HepG2 (cell line): Measurements from ENCODE around the gene FNIP2. TPM values are rescaled to one million over a fixed set of nuclear protein-coding genes. Genes with fewer than 3 reads are reported as not detected.

ENCODE experiments used
- ATRX ChIP-seq: sonication (generic); formaldehyde crosslinking; IDR thresholded peaks from 2 replicates; pipeline ENCODE4 v1.4.0; 2020; ENCODE audit warnings: missing genetic modification reagents, borderline replicate concordance
- BCLAF1 ChIP-seq: fragments of 450-650 bp; IDR thresholded peaks from 2 replicates; pipeline ENCODE4 v1.6.1; 2017; ENCODE audit warnings: mild to moderate bottlenecking
- CEBPG ChIP-seq: IDR thresholded peaks from 2 replicates; pipeline ENCODE4 v1.6.1; 2016
- DPF2 ChIP-seq: sonication (generic); formaldehyde crosslinking; IDR thresholded peaks from 2 replicates; pipeline ENCODE4 v1.4.0; 2020; ENCODE audit warnings: mild to moderate bottlenecking, low read depth, missing genetic modification reagents, borderline replicate concordance
- HOXA7 ChIP-seq: sonication (generic); formaldehyde crosslinking; IDR thresholded peaks from 2 replicates; pipeline ENCODE4 v1.8.1; 2022; ENCODE audit warnings: mild to moderate bottlenecking, missing genetic modification reagents, moderate library complexity
- LCORL ChIP-seq, 2 experiments: fragments of 450-650 bp in 1 of 2; sonication (generic) in 1 of 2; formaldehyde crosslinking in 1 of 2; IDR thresholded peaks; 2 replicates each; pipeline versions ENCODE4 v1.5.0 to v1.6.1; 2017 to 2020; ENCODE audit warnings: antibody characterized with exemption in 1 of 2, missing genetic modification reagents in 1 of 2
- TBX2 ChIP-seq: sonication (generic); formaldehyde crosslinking; IDR thresholded peaks from 2 replicates; pipeline ENCODE4 v1.5.0; 2020; ENCODE audit warnings: missing genetic modification reagents, mild to moderate bottlenecking, borderline replicate concordance
- ZBTB42 ChIP-seq: sonication (generic); formaldehyde crosslinking; IDR thresholded peaks from 2 replicates; pipeline ENCODE4 v1.5.0; 2020; ENCODE audit warnings: mild to moderate bottlenecking, missing genetic modification reagents
- ZNF20 ChIP-seq: sonication (generic); formaldehyde crosslinking; IDR thresholded peaks from 2 replicates; pipeline ENCODE4 v1.4.0; 2020; ENCODE audit warnings: mild to moderate bottlenecking, moderate library complexity, missing genetic modification reagents
- ZNF24 ChIP-seq: fragments of 450-650 bp; IDR thresholded peaks from 2 replicates; pipeline ENCODE4 v1.6.1; 2017; ENCODE audit warnings: antibody characterized with exemption, mild to moderate bottlenecking
- ZNF256 ChIP-seq: sonication (generic); formaldehyde crosslinking; conservative IDR thresholded peaks from 2 replicates; pipeline ENCODE4 v1.4.0; 2020; ENCODE audit warnings: missing genetic modification reagents
- ZNF260 ChIP-seq: sonication (generic); formaldehyde crosslinking; IDR thresholded peaks from 2 replicates; pipeline ENCODE4 v1.4.0; 2020; ENCODE audit warnings: missing genetic modification reagents, low read depth, mild to moderate bottlenecking, borderline replicate concordance
- ZNF652 ChIP-seq: IDR thresholded peaks from 2 replicates; pipeline ENCODE4 v1.6.1; 2016; ENCODE audit warnings: low read depth, borderline replicate concordance
- polyA plus RNA-seq, 8 experiments: library from polyadenylated mRNA; depleted of rRNA in 3 of 8; stranded (reverse) in 7 of 8; unstranded in 1 of 8; fragments of >200 nt; fragmentation: Illumina TruSeq in 4 of 8; extraction: Trizol in 4 of 8; gene quantifications; 2 replicates each; pipeline versions ENCODE4 v1.2.1 to v1.2.3, GENCODE V29; 2011 to 2016; ENCODE audit warnings: low read depth in 4 of 8, missing spikeins in 1 of 8, mixed read lengths in 1 of 8; ENCODE audit not compliant: insufficient read depth in 1 of 8
- total RNA-seq, 5 experiments: library from RNA; depleted of rRNA; stranded (reverse); fragments of >200 nt; fragmentation: Illumina TruSeq; extraction: Trizol; gene quantifications; 2 replicates each; pipeline ENCODE4 v1.2.3, GENCODE V29; 2016; ENCODE audit warnings: low read depth in 1 of 5
- TF ChIP-seq, protein P1 (sequence below): sonication (generic); formaldehyde crosslinking; IDR thresholded peaks from 2 replicates; pipeline ENCODE4 v1.9.0; 2021; ENCODE audit warnings: mild to moderate bottlenecking, missing genetic modification reagents
- TF ChIP-seq, protein P2 (sequence below): IDR thresholded peaks from 2 replicates; pipeline ENCODE4 v1.6.1; 2016; ENCODE audit warnings: mild to moderate bottlenecking
- TF ChIP-seq, protein P3 (sequence below): sonication (generic); formaldehyde crosslinking; IDR thresholded peaks from 2 replicates; pipeline ENCODE4 v1.5.0; 2020; ENCODE audit warnings: missing genetic modification reagents
- TF ChIP-seq, protein P4 (sequence below): IDR thresholded peaks from 2 replicates; pipeline ENCODE4 v1.6.1; 2016; ENCODE audit warnings: low read depth

The FNIP2 gene
- total and polyA plus RNA-seq, 2 of the 13 experiments (the other 11 are each of a cell fraction or from before 2014, with no cell fraction given): 15.5 to 21.0 TPM

DNA sequence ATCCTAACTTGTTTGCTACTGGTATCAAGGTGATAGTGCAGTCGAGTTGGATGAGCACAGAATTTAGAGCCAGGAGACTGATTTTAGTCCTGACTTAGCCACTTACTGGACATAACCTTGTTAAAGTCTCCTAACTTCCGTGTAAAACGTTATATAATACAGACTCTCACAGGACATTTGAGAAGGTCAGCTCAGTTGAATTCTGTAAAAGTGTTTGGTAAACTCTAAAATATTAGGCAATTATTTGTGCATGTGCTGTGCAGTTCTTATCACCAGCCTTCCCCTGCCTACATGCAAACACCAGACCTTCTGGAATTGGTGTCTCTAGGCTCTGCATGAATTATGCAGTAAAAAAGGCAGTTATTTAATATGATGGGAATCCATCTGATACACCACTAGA is 45.4 kb downstream of the FNIP2 start (continued):
- TF ChIP-seq ZNF260 (CRISPR knock-in tag) (no peak), LCORL (IDR thresholded peaks at IDR 0.05) (no peak), LCORL (CRISPR knock-in tag; IDR thresholded peaks at IDR 0.05) (no peak), DPF2 (CRISPR knock-in tag) (no peak), CEBPG (CRISPR knock-in tag) (peak; percentile 66), ZNF20 (no peak), ZNF652 (CRISPR knock-in tag) (no peak), HOXA7 (CRISPR knock-in tag) (no peak), ZBTB42 (no peak), TBX2 (CRISPR knock-in tag) (no peak; the same call in 1 of the 2 replicates), ZNF256 (CRISPR knock-in tag) (no peak), ATRX (CRISPR knock-in tag) (no peak), BCLAF1 (no peak), ZNF24 (no peak)
- TF ChIP-seq, protein P1, sequence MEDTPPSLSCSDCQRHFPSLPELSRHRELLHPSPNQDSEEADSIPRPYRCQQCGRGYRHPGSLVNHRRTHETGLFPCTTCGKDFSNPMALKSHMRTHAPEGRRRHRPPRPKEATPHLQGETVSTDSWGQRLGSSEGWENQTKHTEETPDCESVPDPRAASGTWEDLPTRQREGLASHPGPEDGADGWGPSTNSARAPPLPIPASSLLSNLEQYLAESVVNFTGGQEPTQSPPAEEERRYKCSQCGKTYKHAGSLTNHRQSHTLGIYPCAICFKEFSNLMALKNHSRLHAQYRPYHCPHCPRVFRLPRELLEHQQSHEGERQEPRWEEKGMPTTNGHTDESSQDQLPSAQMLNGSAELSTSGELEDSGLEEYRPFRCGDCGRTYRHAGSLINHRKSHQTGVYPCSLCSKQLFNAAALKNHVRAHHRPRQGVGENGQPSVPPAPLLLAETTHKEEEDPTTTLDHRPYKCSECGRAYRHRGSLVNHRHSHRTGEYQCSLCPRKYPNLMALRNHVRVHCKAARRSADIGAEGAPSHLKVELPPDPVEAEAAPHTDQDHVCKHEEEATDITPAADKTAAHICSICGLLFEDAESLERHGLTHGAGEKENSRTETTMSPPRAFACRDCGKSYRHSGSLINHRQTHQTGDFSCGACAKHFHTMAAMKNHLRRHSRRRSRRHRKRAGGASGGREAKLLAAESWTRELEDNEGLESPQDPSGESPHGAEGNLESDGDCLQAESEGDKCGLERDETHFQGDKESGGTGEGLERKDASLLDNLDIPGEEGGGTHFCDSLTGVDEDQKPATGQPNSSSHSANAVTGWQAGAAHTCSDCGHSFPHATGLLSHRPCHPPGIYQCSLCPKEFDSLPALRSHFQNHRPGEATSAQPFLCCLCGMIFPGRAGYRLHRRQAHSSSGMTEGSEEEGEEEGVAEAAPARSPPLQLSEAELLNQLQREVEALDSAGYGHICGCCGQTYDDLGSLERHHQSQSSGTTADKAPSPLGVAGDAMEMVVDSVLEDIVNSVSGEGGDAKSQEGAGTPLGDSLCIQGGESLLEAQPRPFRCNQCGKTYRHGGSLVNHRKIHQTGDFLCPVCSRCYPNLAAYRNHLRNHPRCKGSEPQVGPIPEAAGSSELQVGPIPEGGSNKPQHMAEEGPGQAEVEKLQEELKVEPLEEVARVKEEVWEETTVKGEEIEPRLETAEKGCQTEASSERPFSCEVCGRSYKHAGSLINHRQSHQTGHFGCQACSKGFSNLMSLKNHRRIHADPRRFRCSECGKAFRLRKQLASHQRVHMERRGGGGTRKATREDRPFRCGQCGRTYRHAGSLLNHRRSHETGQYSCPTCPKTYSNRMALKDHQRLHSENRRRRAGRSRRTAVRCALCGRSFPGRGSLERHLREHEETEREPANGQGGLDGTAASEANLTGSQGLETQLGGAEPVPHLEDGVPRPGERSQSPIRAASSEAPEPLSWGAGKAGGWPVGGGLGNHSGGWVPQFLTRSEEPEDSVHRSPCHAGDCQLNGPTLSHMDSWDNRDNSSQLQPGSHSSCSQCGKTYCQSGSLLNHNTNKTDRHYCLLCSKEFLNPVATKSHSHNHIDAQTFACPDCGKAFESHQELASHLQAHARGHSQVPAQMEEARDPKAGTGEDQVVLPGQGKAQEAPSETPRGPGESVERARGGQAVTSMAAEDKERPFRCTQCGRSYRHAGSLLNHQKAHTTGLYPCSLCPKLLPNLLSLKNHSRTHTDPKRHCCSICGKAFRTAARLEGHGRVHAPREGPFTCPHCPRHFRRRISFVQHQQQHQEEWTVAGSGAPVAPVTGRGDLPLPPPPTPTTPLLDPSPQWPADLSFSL (CRISPR knock-in tag): 0 out of 2 replicates have a peak, but pooled peaks have one; percentile 42
- TF ChIP-seq, protein P2, sequence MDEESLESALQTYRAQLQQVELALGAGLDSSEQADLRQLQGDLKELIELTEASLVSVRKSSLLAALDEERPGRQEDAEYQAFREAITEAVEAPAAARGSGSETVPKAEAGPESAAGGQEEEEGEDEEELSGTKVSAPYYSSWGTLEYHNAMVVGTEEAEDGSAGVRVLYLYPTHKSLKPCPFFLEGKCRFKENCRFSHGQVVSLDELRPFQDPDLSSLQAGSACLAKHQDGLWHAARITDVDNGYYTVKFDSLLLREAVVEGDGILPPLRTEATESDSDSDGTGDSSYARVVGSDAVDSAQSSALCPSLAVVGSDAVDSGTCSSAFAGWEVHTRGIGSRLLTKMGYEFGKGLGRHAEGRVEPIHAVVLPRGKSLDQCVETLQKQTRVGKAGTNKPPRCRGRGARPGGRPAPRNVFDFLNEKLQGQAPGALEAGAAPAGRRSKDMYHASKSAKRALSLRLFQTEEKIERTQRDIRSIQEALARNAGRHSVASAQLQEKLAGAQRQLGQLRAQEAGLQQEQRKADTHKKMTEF: peak; percentile 46; the same call in 1 of the 2 replicates
- TF ChIP-seq, protein P3, sequence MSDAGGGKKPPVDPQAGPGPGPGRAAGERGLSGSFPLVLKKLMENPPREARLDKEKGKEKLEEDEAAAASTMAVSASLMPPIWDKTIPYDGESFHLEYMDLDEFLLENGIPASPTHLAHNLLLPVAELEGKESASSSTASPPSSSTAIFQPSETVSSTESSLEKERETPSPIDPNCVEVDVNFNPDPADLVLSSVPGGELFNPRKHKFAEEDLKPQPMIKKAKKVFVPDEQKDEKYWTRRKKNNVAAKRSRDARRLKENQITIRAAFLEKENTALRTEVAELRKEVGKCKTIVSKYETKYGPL (CRISPR knock-in tag): peak; percentile 63; the same call in 1 of the 2 replicates
- TF ChIP-seq, protein P4, sequence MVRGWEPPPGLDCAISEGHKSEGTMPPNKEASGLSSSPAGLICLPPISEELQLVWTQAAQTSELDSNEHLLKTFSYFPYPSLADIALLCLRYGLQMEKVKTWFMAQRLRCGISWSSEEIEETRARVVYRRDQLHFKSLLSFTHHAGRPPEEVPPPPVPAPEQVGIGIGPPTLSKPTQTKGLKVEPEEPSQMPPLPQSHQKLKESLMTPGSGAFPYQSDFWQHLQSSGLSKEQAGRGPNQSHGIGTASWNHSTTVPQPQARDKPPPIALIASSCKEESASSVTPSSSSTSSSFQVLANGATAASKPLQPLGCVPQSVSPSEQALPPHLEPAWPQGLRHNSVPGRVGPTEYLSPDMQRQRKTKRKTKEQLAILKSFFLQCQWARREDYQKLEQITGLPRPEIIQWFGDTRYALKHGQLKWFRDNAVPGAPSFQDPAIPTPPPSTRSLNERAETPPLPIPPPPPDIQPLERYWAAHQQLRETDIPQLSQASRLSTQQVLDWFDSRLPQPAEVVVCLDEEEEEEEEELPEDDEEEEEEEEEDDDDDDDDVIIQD: 0 out of 2 replicates have a peak, but pooled peaks have one; percentile 13
